Inflammatory macrophage treated with lipopolysaccharide for 4 hours (primary cell): Measurements from ENCODE around the gene TRIM37.
"Not testable (repeated sequence)": the region's sequence is repeated elsewhere in the genome, so short reads cannot be mapped to it uniquely, and the experiment has no call there.

Experiments used
- DNase-seq: peaks from one replicate; pipeline ENCODE4 v3.0.0-alpha.2; 2020

Gene TRIM37

GRCh38 chr17:59106463-59107305, at the start of gene TRIM37:
TRIM37 (minus strand) TSS chr17:59106880; CDS start chr17:59106461, 419 bp downstream.
- DNase-seq: peak; percentile 99

DNA sequence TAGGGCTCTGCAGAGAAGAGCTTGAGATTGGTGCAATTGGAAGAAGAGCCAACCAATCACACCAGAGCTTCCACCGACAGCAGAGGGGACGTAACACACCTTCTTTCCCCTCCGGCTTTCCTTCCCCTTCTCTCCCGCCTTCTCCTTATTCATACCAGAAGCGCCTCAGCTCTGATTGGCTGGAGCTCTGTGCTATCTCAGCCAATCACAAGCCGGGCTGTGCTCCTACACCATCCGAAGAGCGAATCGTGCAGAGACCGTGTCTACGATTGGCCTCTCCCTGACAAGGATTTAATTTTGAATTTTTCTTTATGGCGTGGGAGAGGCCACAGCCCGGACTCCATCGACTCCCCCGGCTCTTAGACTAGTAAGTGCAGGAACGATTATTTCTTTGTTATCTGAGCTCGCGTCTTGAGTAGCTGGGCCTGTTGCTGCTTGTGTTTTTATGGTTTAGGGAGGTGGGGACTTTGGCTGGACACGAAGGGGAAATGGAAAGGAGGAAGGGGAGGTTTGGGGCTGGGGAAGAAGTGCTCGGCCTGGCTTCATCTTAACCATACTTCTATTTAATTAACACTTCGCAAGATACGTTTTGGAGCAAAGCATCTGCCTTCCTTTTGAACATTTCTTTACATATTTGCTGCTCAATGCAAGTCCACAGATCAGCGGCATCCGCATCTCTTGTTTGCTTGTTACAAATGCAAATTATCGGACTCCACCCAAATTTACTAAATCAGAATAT, 48.9 kb upstream of the TRIM37 start, which contains the start of gene PRR11:
TSS of gene PRR11 (plus strand) at position 308 of the 739 bp plus-strand sequence. CDS start 14,007 bp downstream, outside the sequence.
- DNase-seq: peak; percentile 99

GRCh38 chr17:59154721-59155438, 48.2 kb upstream of the TRIM37 start, which contains the start of gene SKA2:
SKA2 (minus strand) TSS chr17:59155186; CDS start chr17:59155163, 23 bp downstream.
- DNase-seq: peak; percentile 99

GRCh38 chr17:59154292-59154720, 47.6 kb upstream of the TRIM37 start:
- DNase-seq: peak; percentile 5

- DNase-seq: no peak
Measured at GRCh38 chr17:59152925-59153324, 46.2 kb upstream of the TRIM37 start.

DNA sequence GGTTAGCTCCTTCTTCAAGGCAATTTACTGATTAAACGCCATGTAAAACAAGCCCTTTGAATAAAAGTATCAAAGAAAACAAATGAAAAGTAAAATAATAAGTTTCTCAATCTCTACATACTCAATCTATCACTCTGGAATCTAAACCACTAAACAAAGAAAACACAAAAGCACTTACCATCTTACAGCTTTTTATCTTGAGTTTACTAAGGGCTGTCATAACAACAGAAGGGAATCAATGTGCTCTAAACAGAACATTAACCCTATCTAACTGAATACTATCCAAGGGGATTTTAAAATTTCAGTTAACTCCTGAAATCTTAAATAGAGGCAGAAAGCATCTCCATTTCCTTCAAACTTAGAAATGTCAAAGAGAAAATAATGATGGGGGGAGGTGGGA, 44.9 kb upstream of the TRIM37 start:
- DNase-seq: no peak

DNA sequence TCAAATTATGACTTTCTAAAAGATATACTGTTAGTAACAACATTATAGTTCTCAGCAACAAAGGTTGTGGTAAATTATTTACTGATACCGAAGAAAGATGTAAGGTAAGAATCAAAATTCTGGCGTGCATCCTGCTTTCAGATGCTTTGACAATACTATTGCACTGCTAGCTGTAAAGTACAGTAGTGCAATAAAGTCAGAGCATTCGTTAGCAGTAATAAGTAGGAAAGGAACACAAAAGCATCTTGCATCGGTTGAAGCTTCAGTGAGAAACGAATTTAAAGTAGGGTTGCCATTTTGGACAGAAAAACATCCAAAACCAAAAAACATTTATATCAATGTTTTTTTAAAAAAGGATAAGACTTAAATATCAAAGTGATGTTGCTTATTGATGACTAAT, 44.3 kb upstream of the TRIM37 start:
- DNase-seq: no peak

DNA sequence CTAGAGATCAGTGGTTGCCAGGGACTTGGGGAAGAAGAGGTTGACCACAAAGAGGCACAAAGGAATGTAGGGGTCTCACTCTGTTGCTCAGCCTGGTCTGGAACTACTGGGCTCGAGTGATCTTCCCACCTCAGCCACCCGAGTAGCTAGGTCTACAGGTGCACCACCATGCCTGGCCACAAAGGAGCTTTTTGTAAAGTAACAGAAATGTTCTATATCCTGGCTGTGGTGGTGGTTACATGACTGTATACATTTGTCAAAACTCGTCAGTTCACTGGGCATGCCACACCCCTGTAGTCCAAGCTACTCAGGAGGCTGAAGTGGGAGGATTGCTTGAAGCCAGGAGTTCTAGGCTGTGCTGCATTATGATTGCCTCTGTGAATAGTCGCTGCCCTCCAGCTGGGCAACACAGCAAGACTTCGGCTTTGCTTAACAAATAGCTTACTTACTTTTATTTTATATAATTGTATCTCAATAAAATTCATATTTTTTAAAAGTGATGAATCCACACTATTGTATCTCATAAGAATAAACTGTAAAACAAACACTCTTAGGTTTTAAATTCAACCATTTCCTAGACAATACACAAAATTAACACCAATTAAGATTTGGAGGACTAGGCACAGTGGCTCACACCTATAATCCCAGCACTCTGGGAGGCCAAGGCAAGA, 43.3 kb upstream of the TRIM37 start:
- no peak for DNase-seq

GRCh38 chr17:59149051-59149450, 42.4 kb upstream of the TRIM37 start:
- no peak for DNase-seq

DNA sequence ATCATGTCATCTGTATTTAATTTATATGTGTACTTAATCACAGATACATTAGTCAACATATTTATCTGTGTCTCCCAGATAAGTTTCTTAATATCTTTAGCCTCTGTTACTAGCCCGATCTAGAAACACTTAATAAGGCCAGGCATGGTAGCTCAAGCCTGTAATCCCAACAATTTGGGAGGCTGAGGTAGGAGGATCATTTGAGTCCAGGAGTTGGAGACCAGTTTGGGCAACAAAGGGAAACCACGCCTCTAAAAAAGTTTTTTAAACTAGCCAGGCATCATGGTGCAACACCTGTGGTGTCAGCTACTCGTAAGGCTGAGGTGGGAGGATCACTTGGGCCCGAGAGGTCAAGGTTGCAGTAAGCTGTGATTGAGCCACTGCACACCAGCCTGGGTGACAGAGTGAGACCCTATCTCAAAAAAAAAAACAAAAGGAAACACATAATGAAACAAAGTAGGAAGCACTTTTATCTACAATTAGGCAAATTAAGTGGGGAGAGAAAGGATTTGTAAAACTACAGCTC, 39.0 kb upstream of the TRIM37 start:
- DNase-seq: no peak

DNA sequence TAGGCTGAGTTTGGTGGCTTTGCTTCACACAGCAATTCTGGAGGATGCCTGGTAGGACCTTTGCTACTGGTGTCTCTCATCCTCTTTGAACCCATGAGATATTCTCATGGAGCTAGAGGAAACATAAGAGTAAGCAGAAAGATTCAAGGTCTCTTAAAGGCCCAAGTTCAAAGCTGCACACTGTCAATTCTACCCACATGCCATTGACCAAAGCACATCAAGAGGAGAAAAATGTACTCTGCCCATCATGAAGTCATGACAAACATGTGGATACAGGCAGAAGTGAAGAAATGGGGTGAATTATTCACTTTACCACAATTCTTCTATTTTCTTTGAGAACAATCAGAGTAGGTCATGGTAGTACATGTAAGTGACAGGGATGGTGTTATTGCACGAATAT, 35.2 kb upstream of the TRIM37 start:
- DNase-seq: no peak

DNA sequence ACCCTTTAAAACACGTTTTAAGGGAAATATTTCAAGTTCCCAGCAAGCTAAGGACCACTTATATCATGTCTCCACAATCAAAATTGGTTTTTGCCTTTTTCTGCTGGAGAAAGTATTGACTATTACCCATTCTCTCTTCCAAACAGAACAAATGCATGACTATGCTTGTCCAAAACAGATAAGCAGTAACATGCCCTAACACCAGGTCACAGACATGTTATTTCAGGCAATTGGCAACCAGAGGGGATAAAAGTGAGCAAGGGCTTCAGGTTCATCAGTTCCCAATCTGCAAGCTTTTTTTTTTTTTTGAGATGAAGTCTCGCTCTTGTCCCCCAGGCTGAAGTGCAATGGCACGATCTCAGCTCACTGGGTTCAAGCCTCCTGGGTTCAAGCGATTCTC, 33.3 kb upstream of the TRIM37 start:
- DNase-seq: no peak

DNA sequence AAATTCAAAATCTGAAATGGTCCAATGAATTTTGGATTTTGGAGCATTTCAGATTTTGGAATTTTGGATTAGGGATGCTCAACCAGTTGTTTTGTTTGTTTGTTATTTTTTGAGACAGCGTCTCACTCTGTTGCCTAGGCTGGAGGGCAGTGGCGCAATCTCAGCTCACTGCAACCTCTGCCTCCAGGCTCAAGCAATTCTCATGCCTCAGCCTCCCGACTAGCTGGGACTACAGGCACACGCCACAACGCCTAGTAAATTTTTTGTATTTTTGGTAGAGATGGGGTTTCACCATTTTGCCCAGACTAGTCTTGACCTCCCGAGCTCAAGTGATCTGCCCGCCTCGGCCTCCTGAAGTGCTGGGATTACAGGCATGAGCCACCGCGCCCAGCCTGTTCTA, 31.7 kb upstream of the TRIM37 start:
- not testable (repeated sequence) for DNase-seq

- DNase-seq: no peak
Measured at GRCh38 chr17:59131131-59131530, 24.5 kb upstream of the TRIM37 start.

DNA sequence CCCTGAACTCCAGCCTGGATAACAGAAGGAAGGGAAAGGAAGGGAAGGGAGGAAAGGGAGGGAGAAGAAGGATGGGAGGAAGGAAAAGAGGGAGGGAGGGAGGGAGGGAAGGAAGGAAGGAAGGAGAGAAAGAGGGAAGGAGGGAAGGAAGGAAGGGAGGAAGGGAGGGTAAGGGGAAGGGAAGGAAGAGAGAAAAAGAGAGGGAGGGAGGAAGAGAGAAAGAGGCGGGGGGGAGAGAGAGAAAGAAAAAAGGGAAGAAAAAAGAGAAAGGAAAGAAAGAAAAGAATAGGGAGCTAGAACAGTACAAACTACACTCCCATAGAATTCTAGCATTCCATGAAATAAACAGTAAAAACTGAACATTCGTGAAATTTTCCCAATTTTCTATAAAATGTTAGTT, 23.1 kb upstream of the TRIM37 start:
- no peak for DNase-seq

DNA sequence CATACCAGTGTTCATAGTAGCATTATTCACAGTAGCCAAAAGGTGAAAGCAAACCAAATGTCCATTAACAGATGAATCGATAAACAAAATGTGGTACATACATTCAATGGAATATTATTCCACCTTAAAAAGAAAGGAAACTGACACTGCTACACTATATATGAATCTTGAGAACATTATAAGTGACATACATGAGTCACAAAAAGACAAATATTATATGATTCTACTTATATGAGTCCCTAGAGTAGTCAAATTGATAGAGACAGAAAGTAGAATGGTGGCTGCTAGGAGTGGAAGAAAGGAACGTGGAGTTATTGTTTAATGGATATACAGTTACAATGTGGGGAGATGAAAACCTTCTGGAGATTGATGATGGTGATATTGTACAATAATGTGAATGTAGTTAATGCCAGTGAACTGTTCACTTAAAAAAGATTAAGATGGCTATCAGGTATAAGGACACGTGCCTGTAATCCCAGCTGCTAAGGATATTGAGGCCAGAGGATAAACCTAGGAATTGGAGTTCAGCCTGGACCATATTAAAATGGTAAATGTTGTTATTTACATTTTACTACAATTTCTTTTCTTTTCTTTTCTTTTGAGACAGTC, 20.2 kb upstream of the TRIM37 start:
- DNase-seq: no peak

- no peak for DNase-seq
Measured at GRCh38 chr17:59124665-59125064, 18.0 kb upstream of the TRIM37 start.

- DNase-seq: no peak
Measured at GRCh38 chr17:59121901-59122480, 15.3 kb upstream of the TRIM37 start.

GRCh38 chr17:59115474-59115873, 8.8 kb upstream of the TRIM37 start:
- no peak for DNase-seq

GRCh38 chr17:59111539-59111938, 4.9 kb upstream of the TRIM37 start:
- DNase-seq: no peak

GRCh38 chr17:59110973-59111372, 4.3 kb upstream of the TRIM37 start:
- DNase-seq: no peak
